K562 (cell line): ENCODE data around the gene SYT8. TPM values are rescaled to one million over a fixed set of nuclear protein-coding genes. Genes with fewer than 3 reads are reported as not detected.

ENCODE experiments used
- ATAC-seq: fragments of 200-7000 bp; cut with Tn5 transposase; 3 replicates; pipeline ENCODE4 v1.9.1; 2020; ENCODE audit warnings: moderate library complexity
- BruUV-seq: library from RNA; stranded (reverse); fragments of 400-500 nt; replicated peaks from 2 replicates; lab custom pipeline; 2021; lab: Mats Ljungman, UMichigan
- CTCF ChIA-PET: fragments of 300-600 bp; formaldehyde crosslinking; extraction: SDS; loops from one replicate; lab custom pipeline; 2021; ENCODE audit warnings: low intra/inter-chr PET ratio; lab: Yijun Ruan, JAX
- POLR2A ChIA-PET: fragments of 300-600, 350-650 bp; sonication (Branson Sonifier 250); formaldehyde crosslinking; extraction: SDS; loops from one replicate; lab custom pipeline; 2021; ENCODE audit warnings: antibody characterized with exemption, inconsistent platforms; lab: Yijun Ruan, JAX
- DNase-seq, 4 experiments: peaks; one replicate each; pipeline versions ENCODE4 v3.0.0 to v3.0.0-alpha.2; 2011 to 2018; ENCODE audit warnings: low spot score in 3 of 4, mixed read lengths in 3 of 4; ENCODE audit errors: extremely low read depth in 1 of 4
- FAIRE-seq: peaks from 2 replicates; lab custom pipeline; 2011; peaks lifted over from hg19 to GRCh38; lab: Jason Lieb, UNC
- H2AFZ ChIP-seq: 2 replicates; pipeline ENCODE4 v1.6.0; 2011; ENCODE audit warnings: low read depth, low read length, control low read depth, inconsistent platforms
- H3K27ac ChIP-seq: fragments of 200-600 bp; 3 replicates; pipeline ENCODE4 v1.8.0; 2011; ENCODE audit warnings: low read depth, mild to moderate bottlenecking, control low read depth, inconsistent platforms, low read length, moderate library complexity, mixed read lengths; ENCODE audit errors: extremely low read depth
- H3K27me3 ChIP-seq, 2 experiments: fragments of 300-600 bp in 1 of 2; 2 replicates in 1 of 2; 3 replicates in 1 of 2; pipeline versions ENCODE4 v1.6.0 to v1.8.0; 2011; ENCODE audit warnings: inconsistent platforms in 2 of 2, low read length in 2 of 2, mild to moderate bottlenecking in 1 of 2, mixed read lengths in 1 of 2, moderate library complexity in 1 of 2; ENCODE audit not compliant: control insufficient read depth in 2 of 2, insufficient read depth in 2 of 2
- H3K36me3 ChIP-seq: fragments of 300-600 bp; 3 replicates; pipeline ENCODE4 v1.8.0; 2011; ENCODE audit warnings: mild to moderate bottlenecking, low read length, inconsistent platforms; ENCODE audit not compliant: control insufficient read depth, insufficient read depth
- H3K4me1 ChIP-seq, 2 experiments: fragments of 200-600 bp in 1 of 2; replicated peaks in 1 of 2; 2 replicates in 1 of 2; 3 replicates in 1 of 2; pipeline versions ENCODE4 v1.5.1 to v1.8.0; 2011; ENCODE audit warnings: inconsistent platforms in 2 of 2, low read length in 2 of 2, mild to moderate bottlenecking in 1 of 2, mixed read lengths in 1 of 2, moderate library complexity in 1 of 2; ENCODE audit not compliant: control insufficient read depth in 2 of 2, insufficient read depth in 2 of 2
- H3K4me2 ChIP-seq: 2 replicates; pipeline ENCODE4 v1.6.1; 2011; ENCODE audit warnings: low read length, control low read depth, inconsistent platforms, mixed read lengths; ENCODE audit not compliant: insufficient read depth
- H3K4me3 ChIP-seq: fragments of 200-600 bp; sonication (generic), shearing (Covaris generic); 2 replicates; pipeline ENCODE4 v1.5.1; 2016; ENCODE audit warnings: control low read depth, inconsistent platforms
- H3K79me2 ChIP-seq: fragments of 200-600 bp; 3 replicates; pipeline ENCODE4 v1.8.0; 2011; ENCODE audit warnings: low read length, inconsistent platforms; ENCODE audit not compliant: control insufficient read depth, insufficient read depth
- H3K9ac ChIP-seq, 2 experiments: 2 replicates each; pipeline versions ENCODE4 v1.6.0 to v1.6.1; 2011; ENCODE audit warnings: low read depth in 2 of 2, low read length in 2 of 2, control low read depth in 1 of 2, inconsistent platforms in 1 of 2, mild to moderate bottlenecking in 1 of 2, mixed read lengths in 1 of 2; ENCODE audit not compliant: insufficient read depth in 1 of 2
- H3K9me1 ChIP-seq: one replicate; pipeline ENCODE4 v1.6.0; 2011; ENCODE audit warnings: inconsistent platforms, mild to moderate bottlenecking, low read length, moderate library complexity; ENCODE audit not compliant: control insufficient read depth, insufficient read depth
- H3K9me3 ChIP-seq: replicated peaks from 2 replicates; pipeline ENCODE4 v1.5.1; 2011; ENCODE audit warnings: low read depth, low read length, inconsistent platforms; ENCODE audit not compliant: control insufficient read depth, insufficient read depth
- H4K20me1 ChIP-seq: replicated peaks from 2 replicates; pipeline ENCODE4 v1.6.1; 2011; ENCODE audit warnings: low read length, inconsistent platforms, mixed read lengths; ENCODE audit not compliant: control insufficient read depth, insufficient read depth
- CC2D1A ChIP-seq: fragments of 450-650 bp; IDR thresholded peaks from 2 replicates; pipeline ENCODE4 v1.6.1; 2017; ENCODE audit warnings: mild to moderate bottlenecking
- HDAC3 ChIP-seq: fragments of 450-650 bp; IDR thresholded peaks from 2 replicates; pipeline ENCODE4 v1.6.1; 2018; ENCODE audit warnings: borderline replicate concordance, mild to moderate bottlenecking, moderate library complexity; ENCODE audit not compliant: partially characterized antibody
- ILF3 ChIP-seq: fragments of 450-650 bp; IDR thresholded peaks from 2 replicates; pipeline ENCODE4 v1.6.1; 2018; ENCODE audit warnings: antibody characterized with exemption, mild to moderate bottlenecking, moderate library complexity, borderline replicate concordance
- WGBS: fragments of 100-300 bp; shearing (Covaris generic); methylation state at CpG from one replicate; pipeline ENCODE4 v1.1.6; 2016; ENCODE audit warnings: low coverage, mixed read lengths; ENCODE audit not compliant: insufficient coverage; ENCODE audit errors: missing lambda C conversion rate; 5-methylcytosine and 5-hydroxymethylcytosine counted together
- in situ Hi-C: fragments of 300-500 bp; cut with MboI; formaldehyde crosslinking; loops from 4 replicates; pipeline ENCODE4 v1.15.0; 2018; ENCODE audit warnings: inconsistent platforms, mixed read lengths
- intact Hi-C: fragments of 100-400 bp; cut with micrococcal nuclease; formaldehyde crosslinking; loops from 2 replicates; pipeline ENCODE4 v1.14.2; 2022
- polyA plus RNA-seq, 8 experiments: library from polyadenylated mRNA; depleted of rRNA in 4 of 8; stranded (reverse) in 5 of 8; unstranded in 3 of 8; fragments of >200 nt; fragmentation: Nextera tagmentation in 2 of 8; fragmentation: Illumina TruSeq in 1 of 8; extraction: Ambion mirVana in 2 of 8; extraction: Trizol in 1 of 8; gene quantifications; 2 replicates each; pipeline versions ENCODE4 v1.2.1 to v1.2.3, GENCODE V29; 2011 to 2014; ENCODE audit warnings: inconsistent platforms in 1 of 8, missing spikeins in 1 of 8
- total RNA-seq, 7 experiments: library from RNA; depleted of rRNA in 6 of 7; stranded (reverse); fragments of >200 nt in 6 of 7; fragmentation: Illumina TruSeq in 2 of 7; extraction: Trizol in 2 of 7; gene quantifications; 2 replicates each; pipeline versions ENCODE4 v1.2.1 to v1.2.3, GENCODE V29; 2011 to 2021; ENCODE audit warnings: low replicate concordance in 1 of 7
- TF ChIP-seq, protein P1 (sequence below): fragments of 450-650 bp; formaldehyde crosslinking; IDR thresholded peaks from 2 replicates; pipeline ENCODE4 v1.4.0; 2022; ENCODE audit warnings: mild to moderate bottlenecking, moderate library complexity

Gene SYT8
- total and polyA plus RNA-seq, 9 of the 15 experiments (the other 6 are each of a cell fraction or from before 2014, with no cell fraction given): not detected

DNA sequence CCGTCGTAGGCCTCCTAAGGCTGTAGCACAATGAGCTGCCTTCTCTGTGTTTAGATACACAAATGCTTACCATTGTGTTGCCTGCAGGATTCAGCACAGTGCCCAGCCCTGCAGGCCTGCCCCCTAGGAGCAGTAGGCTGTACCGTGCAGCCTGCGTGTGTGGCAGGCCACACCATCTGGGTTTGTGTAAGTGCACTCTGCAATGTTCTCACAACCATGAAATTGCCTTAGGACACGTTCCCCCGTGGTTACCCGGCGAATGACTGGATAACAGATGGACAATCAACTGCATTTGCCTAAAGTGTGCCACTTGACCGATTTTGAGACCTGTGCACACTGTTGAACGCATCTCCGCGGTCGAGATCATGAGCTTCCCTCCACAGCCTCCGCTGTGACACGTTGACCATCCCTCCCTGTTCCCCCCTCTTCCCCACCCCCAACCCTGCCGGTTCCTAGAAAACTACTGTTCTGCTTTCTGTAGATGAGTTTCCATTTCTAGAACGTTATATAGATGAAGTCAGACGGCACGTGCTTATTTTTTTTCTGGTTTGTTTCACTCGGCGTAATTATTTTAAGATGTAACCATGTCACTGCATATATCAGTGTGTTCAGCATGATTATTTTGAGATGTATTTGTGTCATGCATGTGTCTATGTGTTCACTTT, 48.9 kb upstream of the SYT8 start:
- H3K4me2 ChIP-seq: no peak overlapping the region
- intact Hi-C loops: no loop called here
- ATAC-seq (no peak), DNase-seq (no peak), FAIRE-seq (no peak)
- no peak overlapping the region for H3K4me3 ChIP-seq
- POLR2A ChIA-PET: no interaction called here
- H3K36me3 ChIP-seq: no peaks in the 10 kb centered on the region
- H3K27ac ChIP-seq: no peak overlapping the region
- no peak overlapping the region for H2AFZ ChIP-seq
- H4K20me1 ChIP-seq: 0 out of 2 replicates have a peak, but pooled peaks cover 8% of the 10 kb centered on the region
- BruUV-seq: no TSS peak
- H3K79me2 ChIP-seq: no peaks in the 10 kb centered on the region
- no peak overlapping the region for H3K9ac ChIP-seq
- peaks cover 51 to 75% of the 10 kb centered on the region in 2 experiments for H3K27me3 ChIP-seq
- no peaks in the 10 kb centered on the region for H3K9me3 ChIP-seq
- peaks cover 6 to 35% of the 10 kb centered on the region in 2 experiments; a peak in 4 of 5 replicates for H3K4me1 ChIP-seq
- 8% methylated on average over 21 of the region's 21 CpGs for WGBS
- TF ChIP-seq HDAC3: no peak
- no peak for TF ChIP-seq ILF3
- TF ChIP-seq CC2D1A: no peak
- TF ChIP-seq, protein P1, sequence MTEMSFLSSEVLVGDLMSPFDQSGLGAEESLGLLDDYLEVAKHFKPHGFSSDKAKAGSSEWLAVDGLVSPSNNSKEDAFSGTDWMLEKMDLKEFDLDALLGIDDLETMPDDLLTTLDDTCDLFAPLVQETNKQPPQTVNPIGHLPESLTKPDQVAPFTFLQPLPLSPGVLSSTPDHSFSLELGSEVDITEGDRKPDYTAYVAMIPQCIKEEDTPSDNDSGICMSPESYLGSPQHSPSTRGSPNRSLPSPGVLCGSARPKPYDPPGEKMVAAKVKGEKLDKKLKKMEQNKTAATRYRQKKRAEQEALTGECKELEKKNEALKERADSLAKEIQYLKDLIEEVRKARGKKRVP (CRISPR knock-in tag): no peak
- TF ChIP-seq, all 486 proteins: peak for 0
- in situ Hi-C loops: no loop called here
- H3K9me1 ChIP-seq: no peaks in the 10 kb centered on the region
- CTCF ChIA-PET: interaction anchor here (0.9 to 1.3 kb wide), 3 partner anchors 47 to 92 kb away, joined by 4 to 8 read pairs (median 5); no protein-coding TSS in a partner anchor
